GM08714 (cell line): ENCODE measurements around the gene HLA-DPA1.

Experiments used
- H3K4me3 ChIP-seq: fragments of 200-500 bp; sonication (Bioruptor generic); 2 replicates; pipeline ENCODE4 v1.5.1; 2014; ENCODE audit warnings: mild to moderate bottlenecking, low read length, inconsistent platforms
- ZNF274 ChIP-seq: IDR thresholded peaks from 2 replicates; pipeline ENCODE4 v1.6.1; 2012; ENCODE audit warnings: mild to moderate bottlenecking, low read depth, low read length

The HLA-DPA1 gene

DNA sequence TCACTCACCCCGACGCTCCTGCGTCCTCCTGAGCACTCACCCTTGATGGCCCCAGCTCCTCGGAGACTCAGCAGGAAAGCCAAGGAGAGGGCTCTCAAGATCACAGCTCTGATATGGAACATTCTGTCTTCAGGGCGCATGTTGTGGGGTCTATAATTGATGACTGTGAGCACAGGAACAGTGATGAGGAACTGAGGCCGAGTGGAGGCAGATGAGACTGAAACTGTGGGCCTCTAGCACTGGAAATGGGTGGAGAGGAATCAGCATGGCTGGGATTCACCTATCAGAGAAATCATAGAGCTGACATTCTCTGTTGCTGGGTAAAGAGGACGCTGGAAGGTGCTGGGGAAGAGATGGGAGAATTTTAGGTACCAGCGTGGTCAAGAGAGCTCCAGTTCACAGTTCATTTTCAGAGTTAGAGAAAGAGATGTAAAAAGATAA is at the start of gene HLA-DPA1:
TSS of gene HLA-DPA1 (minus strand) at position 219 of the 441 bp plus-strand sequence.
- peak within 1 kb of the TSS; percentile 85 for H3K4me3 ChIP-seq
- no peak for TF ChIP-seq ZNF274

DNA sequence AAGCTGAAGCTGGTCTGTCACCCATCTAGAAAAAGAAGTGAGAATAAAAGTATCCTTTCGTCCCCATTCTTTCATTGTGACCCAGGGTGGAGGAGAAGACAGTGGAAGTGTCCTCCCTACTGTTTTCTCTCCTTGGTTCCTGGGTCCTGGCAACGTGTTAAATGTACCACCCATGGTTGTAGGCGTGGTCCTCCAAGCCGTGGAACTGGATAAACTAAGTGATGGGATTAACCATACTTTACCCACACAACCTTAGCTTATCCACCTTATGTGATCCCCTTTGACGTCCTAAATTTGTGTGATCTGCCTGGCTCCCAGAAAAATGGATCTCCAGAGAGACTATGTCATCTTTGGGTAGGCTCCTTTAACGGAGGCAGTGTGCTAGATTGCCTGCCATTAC is 49.7 kb upstream of the HLA-DPA1 start:
- no peak overlapping the region for H3K4me3 ChIP-seq
- no peak for TF ChIP-seq ZNF274

DNA sequence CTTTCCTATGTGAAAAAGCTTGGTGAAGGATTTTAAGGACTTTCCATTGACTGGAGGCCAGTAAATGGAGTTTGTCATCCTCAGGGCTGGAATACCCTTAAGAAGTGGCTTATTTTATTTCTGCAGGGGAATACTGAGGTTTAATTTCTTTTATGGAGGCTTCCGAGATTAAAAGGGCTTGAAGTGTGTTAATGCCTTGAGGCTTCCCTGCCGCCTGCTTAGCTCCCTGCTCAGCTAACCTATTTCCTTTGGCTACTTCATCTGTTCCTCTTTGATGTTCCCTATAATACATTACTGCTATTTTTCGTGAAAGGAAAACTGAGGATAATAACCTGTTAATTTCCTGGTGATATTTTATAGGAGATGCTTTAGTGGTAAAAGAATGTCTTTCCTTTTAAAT is 46.6 kb upstream of the HLA-DPA1 start:
- no peak overlapping the region for H3K4me3 ChIP-seq
- TF ChIP-seq ZNF274: no peak

DNA sequence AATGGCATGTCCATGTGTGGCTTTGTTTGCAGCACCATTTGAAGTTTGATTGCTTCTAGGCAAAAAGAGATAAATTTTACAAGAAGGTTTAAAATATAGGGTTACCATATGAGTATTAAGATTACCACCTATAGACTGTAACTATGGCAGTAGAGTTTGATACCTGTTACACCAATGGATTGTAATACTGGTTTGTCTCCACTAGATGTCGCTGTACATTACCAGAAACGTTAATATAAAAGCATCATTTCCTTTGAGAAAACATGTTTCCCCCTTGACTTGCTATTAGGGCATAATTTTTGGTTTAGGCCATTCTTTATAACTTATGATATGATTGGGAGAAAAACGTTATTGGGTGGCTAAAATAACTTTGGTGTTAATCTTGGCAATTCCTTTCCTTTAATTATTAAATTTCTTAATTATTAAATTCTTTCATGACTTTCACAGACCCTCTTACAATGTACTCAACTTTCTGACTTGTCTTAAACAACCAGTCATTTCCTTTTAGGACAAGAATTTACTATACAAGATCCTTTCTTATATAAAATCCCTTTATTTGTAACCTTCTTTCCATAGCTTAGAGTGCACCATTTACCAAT is 45.2 kb upstream of the HLA-DPA1 start:
- TF ChIP-seq ZNF274: no peak
- H3K4me3 ChIP-seq: no peak overlapping the region

DNA sequence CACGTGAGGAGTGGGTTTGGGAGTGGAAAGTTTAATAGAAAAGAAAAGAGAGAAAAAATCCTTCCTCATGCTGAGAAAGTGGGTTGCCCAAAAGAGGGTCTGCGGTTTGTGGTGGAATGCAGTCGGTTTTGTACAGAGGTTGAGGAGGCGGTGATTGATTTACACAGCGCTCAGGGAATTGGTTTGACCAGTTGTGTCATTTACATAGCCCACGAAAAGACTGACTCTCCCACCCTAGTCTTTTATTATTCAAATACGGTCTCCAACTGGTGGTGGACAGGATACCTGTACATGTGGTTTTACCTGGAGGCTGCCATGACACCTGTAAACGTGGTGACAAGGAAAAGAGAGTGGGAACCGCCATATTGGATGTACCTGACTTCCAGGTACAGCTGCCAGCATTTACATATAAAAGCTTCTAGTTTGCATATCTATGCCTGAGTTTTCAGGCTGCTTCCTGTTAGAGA is 44.4 kb upstream of the HLA-DPA1 start:
- no peak for TF ChIP-seq ZNF274
- H3K4me3 ChIP-seq: no peak overlapping the region; the same call in 1 of the 2 replicates

DNA sequence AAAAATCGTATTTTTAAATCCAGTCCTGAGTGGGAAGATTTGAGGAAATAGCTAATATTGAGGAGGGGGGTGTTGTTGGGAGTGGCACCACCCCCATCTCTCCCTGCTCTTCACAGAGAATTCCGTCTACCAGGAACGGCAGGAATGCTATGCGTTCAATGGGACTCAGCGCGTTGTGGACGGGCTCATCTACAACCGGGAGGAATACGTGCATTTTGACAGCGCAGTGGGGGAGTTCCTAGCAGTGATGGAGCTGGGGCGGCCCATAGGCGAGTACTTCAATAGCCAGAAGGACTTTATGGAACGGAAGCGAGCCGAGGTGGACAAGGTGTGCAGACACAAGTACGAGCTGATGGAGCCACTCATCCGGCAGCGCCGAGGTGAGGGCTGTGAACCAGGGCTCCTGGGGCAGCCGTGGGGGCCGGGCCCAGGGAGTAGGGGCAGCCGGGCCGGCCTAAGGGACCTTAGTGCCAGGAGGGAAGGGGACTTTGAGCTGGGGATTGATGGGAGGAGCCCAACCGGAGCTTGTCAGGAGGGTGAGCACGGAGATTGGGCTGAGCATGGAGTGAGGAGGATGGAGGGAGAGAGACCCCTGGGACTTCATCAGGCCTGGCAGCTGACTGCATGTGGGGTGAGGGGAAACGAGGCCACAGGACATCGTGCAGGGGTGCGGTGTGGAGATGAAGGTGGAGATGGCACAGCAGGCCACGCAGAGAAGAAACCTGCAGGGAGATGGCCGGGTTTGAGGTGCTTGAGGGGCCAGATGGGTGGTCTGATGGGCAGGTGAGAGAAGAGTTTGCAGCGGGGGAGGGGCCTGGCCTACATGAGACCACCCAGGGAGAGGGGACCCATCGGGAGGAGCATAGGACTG is 43.6 kb upstream of the HLA-DPA1 start:
- no peak overlapping the region for H3K4me3 ChIP-seq
- TF ChIP-seq ZNF274: no peak

DNA sequence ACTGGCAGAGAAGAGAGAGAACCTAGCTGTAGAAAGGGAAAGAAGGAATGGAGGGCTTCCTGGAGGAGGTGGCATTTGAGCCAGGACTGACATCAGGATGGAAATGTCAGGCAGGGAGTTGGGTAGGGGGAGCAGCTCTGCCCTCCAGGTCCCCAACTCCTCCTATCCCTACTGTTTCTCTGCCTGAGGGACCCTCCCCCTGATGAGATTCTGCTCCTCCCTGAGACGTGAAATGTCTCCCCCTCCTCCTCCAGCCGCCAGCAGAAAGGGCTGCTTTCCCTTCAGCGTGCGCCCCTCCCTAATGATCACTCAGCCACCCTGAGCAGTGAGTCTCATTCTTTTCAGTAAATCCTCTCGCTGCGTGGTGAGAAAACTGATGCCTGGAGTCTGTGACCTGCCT is 43.0 kb upstream of the HLA-DPA1 start:
- no peak overlapping the region for H3K4me3 ChIP-seq
- TF ChIP-seq ZNF274: no peak

DNA sequence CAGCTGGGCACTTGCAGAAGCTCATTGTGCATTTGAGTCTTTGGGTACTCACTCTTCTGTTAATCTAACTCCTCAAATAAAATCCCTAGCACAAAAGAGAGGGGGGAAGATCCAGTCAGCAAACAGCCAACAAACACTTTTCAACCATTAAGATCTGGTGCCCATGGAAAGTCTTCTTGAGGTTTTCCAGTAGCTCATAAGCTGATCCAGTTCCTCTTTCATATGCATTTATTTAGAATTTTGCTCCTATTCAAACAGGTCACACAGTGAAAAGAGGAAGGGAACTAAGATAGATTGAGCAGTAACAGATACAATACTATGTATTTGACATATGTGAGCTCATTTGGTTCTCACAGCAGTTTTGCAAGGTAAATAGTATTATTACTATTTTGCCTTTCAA is 41.0 kb upstream of the HLA-DPA1 start:
- no peak for TF ChIP-seq ZNF274
- no peak overlapping the region for H3K4me3 ChIP-seq

DNA sequence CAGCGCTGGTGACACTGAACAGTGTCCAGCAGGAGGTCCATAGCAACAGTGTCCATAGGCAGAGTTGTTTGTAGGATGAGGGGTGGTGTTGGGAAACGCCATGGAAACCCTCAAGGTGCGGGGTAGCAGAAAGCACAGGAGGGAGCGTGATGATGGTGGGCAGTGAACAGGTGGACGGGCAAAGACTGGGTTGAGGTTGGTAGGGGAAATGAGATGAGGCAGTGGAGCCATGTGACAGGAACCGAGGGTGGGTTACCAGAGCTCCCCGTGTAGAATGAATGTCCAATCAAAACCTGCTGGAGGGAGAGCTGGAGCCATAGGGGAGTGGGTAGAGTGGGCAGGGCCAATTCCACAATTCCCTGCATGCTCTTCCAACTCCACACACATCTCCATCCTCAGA is 40.3 kb upstream of the HLA-DPA1 start:
- no peak for TF ChIP-seq ZNF274
- H3K4me3 ChIP-seq: no peak overlapping the region

DNA sequence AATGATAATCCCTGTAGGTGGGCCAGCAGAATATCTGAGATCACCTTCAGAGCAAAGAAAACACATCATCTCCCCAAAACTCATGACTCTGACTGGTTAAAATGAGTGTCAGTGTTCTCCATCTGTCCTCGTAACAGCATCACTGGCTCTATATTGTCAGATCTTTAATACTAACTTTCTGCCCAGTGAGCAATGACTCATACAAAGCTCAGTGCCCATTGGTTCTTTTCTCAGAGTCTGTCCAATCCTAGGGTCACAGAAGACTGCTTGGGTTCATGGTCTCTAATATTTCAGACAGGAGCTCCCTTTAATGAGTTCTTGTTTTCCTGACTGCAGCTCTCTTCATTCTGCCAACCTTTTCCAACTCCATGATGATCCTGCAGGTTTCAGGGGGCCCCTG is 38.7 kb upstream of the HLA-DPA1 start:
- no peak for TF ChIP-seq ZNF274
- no peak overlapping the region for H3K4me3 ChIP-seq

DNA sequence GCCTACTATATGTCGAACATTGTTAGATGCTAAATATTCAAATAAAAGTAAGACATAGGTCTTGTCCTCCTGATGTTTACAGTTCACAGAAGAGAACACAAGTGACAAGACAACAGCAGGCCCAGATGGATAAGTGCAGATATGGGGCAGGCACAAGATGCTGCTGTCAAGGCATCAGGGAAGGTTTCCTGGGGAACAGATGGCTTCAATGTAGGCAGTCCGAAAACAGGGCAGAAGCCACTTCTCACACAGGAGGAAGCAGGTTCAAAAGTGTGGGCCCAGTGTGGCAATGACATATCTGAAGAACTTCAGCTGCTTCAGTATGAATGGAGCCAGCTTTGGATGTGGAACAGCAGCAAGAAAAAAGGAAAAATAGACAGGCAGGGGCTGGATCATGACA is 34.9 kb upstream of the HLA-DPA1 start:
- H3K4me3 ChIP-seq: no peak overlapping the region
- no peak for TF ChIP-seq ZNF274

DNA sequence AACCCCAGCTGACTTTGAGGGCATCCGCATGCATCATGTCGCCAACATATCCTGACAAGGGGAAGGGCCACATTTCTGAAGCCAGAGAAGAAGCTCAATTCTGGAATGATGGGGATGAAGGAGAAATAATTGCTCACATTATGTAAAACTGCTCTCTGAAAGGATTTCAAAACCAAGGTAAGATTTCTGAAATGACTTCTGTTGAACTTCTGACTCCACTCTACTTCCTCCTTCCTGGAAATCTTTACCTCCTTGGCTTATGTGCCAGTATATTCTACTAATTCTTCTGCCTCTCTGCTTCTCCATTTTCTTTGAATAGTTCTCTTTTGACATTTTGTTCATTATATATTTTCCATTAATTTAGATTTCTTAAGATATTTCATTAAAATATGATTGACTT is 34.2 kb upstream of the HLA-DPA1 start:
- H3K4me3 ChIP-seq: no peak overlapping the region
- no peak for TF ChIP-seq ZNF274

DNA sequence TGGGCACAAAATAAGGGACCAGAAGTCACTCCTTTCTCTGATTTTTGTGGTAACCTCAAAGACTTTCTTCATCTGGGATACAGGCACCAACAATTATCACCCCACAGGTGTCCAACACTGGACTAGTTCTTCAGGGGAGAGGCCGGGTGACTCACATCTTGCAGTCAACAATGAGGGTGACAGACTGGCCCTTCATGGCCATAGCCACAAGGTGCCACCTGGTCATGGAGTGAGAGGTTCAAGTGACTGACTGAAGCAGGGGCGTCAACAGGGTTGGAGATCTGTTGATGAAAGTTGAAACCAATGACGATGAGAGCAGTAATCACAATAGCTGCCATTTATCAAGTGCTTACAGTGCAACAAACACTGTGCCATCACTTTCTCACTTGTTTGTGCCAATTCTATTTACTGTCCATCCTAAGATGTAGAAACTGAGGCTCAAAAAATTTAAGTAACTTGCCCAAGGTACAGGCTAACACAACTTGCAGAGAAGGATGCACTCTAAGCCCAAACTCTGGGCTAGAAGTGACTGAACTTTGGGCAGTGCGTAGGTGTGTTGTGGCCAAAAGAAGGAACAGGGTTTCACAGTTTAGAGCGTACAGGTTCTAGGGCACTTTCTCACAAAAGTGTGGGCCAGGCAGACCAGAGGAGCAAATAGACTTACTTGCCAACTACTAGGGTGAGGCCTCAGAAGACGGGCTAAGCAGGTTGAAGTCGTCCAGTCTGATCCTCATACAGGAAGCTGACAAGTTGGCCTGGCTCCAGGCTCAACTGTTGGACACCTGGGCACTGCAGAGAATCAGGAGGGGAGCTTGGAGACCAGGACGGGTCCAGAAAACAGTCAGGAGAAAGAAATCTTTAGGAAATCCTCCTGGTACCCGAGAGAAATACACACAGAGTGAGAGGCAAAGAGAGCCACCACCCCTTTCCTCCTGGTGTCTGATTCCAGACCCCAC is 32.7 kb upstream of the HLA-DPA1 start:
- H3K4me3 ChIP-seq: no peak overlapping the region
- TF ChIP-seq ZNF274: no peak

DNA sequence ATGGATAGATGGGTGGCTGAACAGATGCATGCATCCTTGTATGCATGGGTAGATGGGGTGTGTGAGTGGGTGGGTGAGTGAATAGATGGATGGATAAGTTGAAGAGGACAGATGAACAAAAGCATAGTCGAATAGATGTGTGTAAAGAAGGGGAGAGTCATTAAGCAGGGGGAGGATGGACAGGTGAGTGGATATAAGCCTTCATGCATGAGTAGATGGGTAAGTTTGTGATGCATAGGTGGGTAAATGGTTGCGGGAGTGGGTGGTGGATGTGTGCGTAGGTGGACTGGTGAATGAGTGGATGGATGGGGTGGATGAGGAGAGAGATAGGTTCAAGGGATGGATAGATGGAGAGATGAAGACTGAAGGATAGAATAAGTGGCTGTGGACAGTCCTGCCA is 31.9 kb upstream of the HLA-DPA1 start:
- TF ChIP-seq ZNF274: no peak

More for the DNA sequence above, 31.9 kb upstream of the HLA-DPA1 start:
- no peak overlapping the region for H3K4me3 ChIP-seq
